IPS DF 4.7 (cell line): ENCODE measurements around the gene GLYR1.
A peak's percentile ranks its signal among the peaks of the same experiment; 100 is the strongest.

Source experiments
- DNase-seq: peaks from one replicate; pipeline ENCODE4 v3.0.0-alpha.2; 2013; ENCODE audit warnings: low spot score; ENCODE audit errors: extremely low read depth

Gene GLYR1

DNA sequence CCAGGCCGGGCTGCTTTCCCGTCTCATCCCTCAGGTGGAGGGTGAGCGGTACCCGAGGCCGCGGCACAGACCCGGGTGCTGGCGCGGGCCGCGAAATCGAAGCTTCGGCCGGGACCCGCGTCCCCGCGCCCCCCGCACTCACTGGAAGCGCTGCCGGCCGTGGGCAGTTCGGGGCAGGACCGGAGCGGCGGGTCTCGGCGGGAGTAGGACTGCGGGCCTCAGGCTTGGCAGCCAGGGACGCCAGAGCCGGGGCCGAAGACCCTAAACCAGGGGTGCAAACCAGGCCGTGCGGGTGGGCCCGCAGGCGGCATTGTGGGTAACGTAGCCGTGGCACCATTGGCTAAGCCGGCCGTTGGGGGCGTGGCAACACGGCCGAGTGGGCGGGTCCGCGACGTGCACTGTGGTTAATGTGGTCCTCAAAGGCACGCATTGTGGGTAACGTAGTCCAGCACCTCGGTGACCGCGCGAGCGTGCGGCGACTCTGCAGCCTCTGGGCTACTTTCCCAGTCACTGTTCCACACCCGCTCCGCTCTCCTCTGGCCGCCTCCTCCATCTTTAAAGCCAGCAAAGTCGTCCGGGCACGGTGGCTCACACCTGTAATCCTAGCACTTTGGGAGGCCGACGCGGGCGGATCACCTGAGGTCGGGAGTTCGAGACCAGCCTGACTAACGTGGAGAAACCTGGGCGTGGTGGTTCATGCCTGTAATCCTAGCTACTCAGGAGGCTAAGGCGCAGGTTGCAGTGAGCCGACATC, 80.0 kb downstream of the GLYR1 start, which contains the start of gene ZNF500:
TSS of gene ZNF500 (minus strand) at position 288 of the 754 bp plus-strand sequence. CDS start 1,184 bp downstream, outside the sequence.
- DNase-seq: peak; percentile 95

DNA sequence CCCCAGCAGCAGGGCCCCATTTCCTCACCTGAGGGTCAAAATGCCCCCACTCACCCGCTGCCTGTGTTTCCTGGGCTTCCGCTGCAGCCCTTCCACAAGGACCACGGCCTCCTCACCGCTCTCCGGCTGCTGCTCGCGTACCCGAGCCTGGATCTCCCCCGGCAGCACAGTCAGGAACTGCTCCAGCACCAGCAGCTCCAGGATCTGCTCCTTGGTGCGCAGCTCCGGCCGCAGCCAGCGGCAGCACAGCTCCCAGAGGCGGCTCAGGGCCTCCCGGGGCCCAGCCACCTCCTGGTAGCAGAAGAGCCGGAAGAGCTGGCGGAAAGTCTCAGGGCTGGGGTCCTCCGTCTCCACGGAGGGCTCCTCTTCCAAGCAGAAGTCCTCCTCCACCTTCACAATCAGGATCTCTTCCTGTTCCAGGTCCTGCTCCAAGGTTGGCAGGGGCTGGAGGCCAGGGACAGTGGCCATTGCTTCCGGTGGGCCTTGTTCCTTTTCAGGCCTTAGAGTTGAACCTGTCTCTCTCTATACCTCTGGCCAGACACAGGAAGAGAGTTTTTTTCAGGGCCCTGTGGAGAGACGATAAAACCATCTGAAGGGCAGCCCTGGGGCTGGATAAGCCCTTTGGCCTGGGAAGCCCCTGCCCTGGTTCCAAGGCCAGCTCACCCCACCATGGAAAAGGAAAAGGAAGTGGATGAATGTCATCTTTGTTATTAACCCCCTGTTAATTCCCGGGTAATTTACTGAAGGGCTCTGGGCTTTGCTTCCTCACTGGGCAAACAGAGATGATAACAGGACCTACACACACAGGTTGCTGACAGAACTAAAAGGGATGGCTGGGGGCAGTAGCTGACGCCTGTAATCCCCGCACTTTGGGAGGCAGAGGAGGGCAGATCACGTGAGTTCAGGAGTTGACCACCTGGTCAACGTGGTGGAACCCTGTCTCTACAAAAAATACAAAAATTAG, 81.3 kb downstream of the GLYR1 start:
- no peak for DNase-seq

DNA sequence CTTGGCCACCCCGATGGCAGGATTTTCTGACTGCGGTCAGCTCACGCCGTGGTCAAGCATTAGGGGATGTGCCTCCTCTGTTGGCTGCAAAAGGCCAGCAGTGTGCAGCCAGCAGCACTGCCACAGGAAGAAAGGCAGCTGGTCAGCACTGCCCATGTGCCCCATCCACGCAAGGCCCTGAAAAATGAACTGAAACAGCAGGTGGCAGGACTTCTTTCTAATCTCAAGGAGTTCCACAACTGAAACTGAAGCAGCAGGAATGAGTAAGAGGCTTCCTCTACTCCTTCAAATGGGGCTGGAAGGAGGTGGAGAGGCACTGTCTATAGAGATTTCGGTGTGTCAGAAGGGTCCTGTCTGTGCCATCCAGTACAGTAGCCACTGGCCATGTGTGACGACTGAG, 83.3 kb downstream of the GLYR1 start:
- no peak for DNase-seq

DNA sequence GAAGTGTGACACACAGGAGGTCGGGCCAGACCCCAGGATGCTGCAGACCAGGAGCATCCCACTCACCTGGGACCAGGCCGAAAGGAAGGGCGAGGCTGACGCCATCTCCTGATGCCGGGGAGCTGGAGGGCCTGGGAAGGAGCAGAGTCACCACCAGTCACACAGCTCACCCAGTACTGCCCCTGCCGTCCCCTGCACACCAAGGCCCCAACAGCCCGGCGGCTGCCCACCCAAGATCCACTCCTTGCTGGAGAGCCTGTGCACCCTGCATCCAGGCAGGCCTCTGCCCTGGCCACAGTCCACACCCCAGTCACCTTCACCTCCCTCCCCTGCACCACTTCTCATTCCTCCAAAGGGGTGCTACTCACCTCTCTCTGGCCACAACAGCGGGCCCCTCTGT, 84.9 kb downstream of the GLYR1 start:
- no peak for DNase-seq

DNA sequence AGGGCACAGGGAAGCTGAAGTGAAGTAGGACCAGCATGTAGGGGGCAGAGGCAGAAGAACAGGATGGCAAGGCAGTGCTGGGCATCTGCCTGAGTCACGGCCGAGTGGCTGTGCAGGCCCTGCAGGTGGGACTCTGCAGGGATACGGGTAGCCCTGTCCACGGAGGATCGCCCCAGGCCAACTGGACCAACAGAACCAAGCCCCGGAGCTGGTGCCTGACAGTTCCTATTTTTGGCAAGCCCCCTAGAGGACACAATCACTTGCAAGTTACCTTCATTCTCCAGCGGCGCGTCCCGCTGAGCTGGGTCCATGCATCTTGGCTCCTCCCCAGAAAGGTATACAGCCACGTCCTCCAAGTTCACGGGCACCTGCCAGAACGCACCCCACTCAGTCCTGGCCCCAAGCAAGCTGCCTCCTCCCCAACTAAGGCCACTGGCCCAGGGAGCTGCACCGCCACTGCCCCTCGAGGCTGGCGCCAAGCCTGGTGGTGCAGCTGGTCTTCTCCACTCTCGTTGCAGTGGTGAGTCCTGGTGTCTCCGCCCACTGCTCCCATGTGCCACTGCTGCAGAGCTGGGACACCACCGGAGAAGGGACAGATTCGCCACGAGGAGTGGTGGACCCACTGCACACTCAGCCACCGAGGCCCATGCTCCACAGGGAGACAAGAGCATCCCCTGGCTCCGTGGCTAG, 86.7 kb downstream of the GLYR1 start:
- no peak for DNase-seq

DNA sequence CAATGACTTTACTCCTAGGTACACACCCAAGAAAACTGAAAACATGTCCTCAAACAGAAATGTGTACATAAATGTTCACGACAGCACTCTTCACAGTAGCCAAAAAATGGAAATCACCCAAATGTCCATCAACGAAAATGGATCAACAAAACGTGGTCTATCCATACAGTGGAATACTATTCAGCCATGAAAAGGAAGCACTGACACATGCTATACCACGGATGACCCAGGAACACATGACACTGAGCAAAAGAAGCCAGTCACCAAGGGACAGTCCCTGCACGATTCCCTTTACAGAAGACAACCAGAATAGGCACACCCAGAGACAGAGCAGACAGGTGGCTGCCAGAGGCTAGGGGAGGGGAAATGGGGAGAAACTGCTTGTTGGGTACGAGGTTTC, 91.4 kb downstream of the GLYR1 start:
- DNase-seq: no peak

DNA sequence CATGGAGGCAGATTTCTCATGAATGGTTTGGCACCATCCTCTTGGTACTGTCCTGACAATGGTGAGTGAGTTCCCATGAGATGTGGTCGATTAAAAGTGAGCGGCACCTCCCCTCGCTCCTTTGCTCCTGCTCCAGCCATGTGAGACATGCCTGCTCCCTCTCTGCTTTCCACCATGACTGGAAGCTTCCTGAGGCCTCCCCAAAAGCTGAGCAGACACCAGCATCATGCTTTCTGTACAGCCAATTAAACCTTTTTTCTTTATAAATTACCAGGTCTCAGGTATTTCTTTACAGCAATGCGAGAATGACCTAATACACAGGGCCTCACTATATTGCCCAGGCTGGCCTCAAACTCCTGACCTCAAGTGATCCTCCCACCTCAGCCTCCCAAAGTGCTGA, 92.2 kb downstream of the GLYR1 start:
- DNase-seq: no peak

DNA sequence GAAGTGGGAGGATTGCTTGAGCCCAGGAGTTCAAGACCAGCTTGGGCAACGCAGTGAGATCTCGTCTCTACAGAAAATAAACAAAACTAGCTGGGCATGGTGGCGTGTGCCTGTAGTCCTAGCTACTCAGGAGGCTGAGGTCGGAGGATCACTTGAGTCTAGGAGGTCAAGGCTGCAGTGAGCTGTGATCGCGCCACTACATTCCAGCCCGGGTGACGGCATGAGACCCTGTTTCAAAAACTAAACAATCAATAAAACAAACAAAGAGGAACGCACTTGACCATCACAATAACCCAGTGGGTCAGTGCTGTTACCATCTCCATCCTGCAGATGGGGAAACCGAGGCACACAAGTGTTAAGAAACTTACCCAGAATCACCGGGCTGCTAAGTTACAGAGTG, 93.9 kb downstream of the GLYR1 start:
- DNase-seq: no peak
